H1 (cell line): ENCODE measurements around the gene SLC35A2. TPM values are rescaled to one million over a fixed set of nuclear protein-coding genes. Genes with fewer than 3 reads are reported as not detected.
A peak's percentile ranks its signal among the peaks of the same experiment; 100 is the strongest.

ENCODE experiments used
- CTCF ChIA-PET: fragments of 300-600 bp; sonication (Branson Sonifier 250); formaldehyde crosslinking; loops from one replicate; lab custom pipeline; 2021; ENCODE audit not compliant: partially characterized antibody; lab: Charles Lee
- POLR2A ChIA-PET: fragments of 300-600 bp; sonication (Branson Sonifier 250); formaldehyde crosslinking; loops from one replicate; lab custom pipeline; 2021; ENCODE audit warnings: inconsistent platforms; ENCODE audit not compliant: partially characterized antibody; lab: Charles Lee
- DNase-seq, 2 experiments: peaks; one replicate each; pipeline versions ENCODE4 v3.0.0 to v3.0.0-alpha.2; 2010 to 2022; ENCODE audit warnings: low spot score in 2 of 2, low read depth in 1 of 2, mixed read lengths in 1 of 2
- FAIRE-seq: peaks from 2 replicates; lab custom pipeline; 2011; peaks lifted over from hg19 to GRCh38; lab: Jason Lieb, UNC
- H2AFZ ChIP-seq: 2 replicates; pipeline ENCODE4 v1.8.1; 2012; ENCODE audit warnings: low read length, inconsistent platforms
- H2AK5ac ChIP-seq: 2 replicates; pipeline ENCODE4 v1.6.1; 2013; ENCODE audit warnings: low read depth, low read length
- H2BK120ac ChIP-seq: replicated peaks from 2 replicates; pipeline ENCODE3; 2013; ENCODE audit warnings: low read depth, low read length, inconsistent platforms
- H2BK12ac ChIP-seq: 2 replicates; pipeline ENCODE4 v1.6.1; 2013; ENCODE audit warnings: low read depth, low read length
- H2BK15ac ChIP-seq: 2 replicates; pipeline ENCODE4 v1.6.1; 2013; ENCODE audit warnings: low read length
- H2BK20ac ChIP-seq: 2 replicates; pipeline ENCODE4 v1.6.1; 2013; ENCODE audit warnings: low read length
- H2BK5ac ChIP-seq: 2 replicates; pipeline ENCODE4 v1.6.1; 2013; ENCODE audit warnings: low read depth, low read length
- H3K14ac ChIP-seq: 2 replicates; pipeline ENCODE4 v1.6.1; 2013; ENCODE audit warnings: inconsistent platforms; ENCODE audit not compliant: insufficient read length
- H3K18ac ChIP-seq: 2 replicates; pipeline ENCODE4 v1.6.1; 2013; ENCODE audit warnings: low read length; ENCODE audit errors: extremely low read depth
- H3K23ac ChIP-seq: 2 replicates; pipeline ENCODE4 v1.6.1; 2013; ENCODE audit warnings: inconsistent platforms; ENCODE audit not compliant: insufficient read length
- H3K23me2 ChIP-seq: 2 replicates; pipeline ENCODE4 v1.6.1; 2013; ENCODE audit warnings: low read depth, low read length
- H3K27ac ChIP-seq: 2 replicates; pipeline ENCODE4 v1.6.1; 2011; ENCODE audit warnings: low read depth, low read length, inconsistent platforms
- H3K27me3 ChIP-seq, 4 experiments: replicated peaks in 1 of 4; 1 replicate in 1 of 4; 2 replicates in 3 of 4; pipeline versions ENCODE4 v1.6.1 to v1.8.1; 2011 to 2013; ENCODE audit warnings: low read length in 3 of 4, mild to moderate bottlenecking in 3 of 4, inconsistent platforms in 2 of 4, mixed read lengths in 2 of 4, moderate library complexity in 1 of 4; ENCODE audit not compliant: control insufficient read depth in 3 of 4, insufficient read depth in 3 of 4; ENCODE audit errors: extremely low read depth in 1 of 4
- H3K36me3 ChIP-seq, 4 experiments: 2 replicates each; pipeline versions ENCODE4 v1.6.1 to v1.8.1; 2011 to 2013; ENCODE audit warnings: mild to moderate bottlenecking in 4 of 4, low read length in 3 of 4, moderate library complexity in 2 of 4, control low read depth in 1 of 4, inconsistent platforms in 1 of 4; ENCODE audit not compliant: insufficient read depth in 4 of 4, control insufficient read depth in 2 of 4
- H3K4ac ChIP-seq: replicated peaks from 2 replicates; pipeline ENCODE3; 2013; ENCODE audit warnings: low read length, low read depth, mixed read lengths, inconsistent platforms; ENCODE audit not compliant: insufficient read length
- H3K4me1 ChIP-seq, 4 experiments: replicated peaks in 1 of 4; 1 replicate in 1 of 4; 2 replicates in 3 of 4; pipeline versions ENCODE4 v1.6.1 to v1.8.1; 2011 to 2013; ENCODE audit warnings: low read length in 3 of 4, inconsistent platforms in 2 of 4, mixed read lengths in 1 of 4; ENCODE audit not compliant: insufficient read depth in 4 of 4, control insufficient read depth in 3 of 4
- H3K4me2 ChIP-seq, 2 experiments: 2 replicates each; pipeline versions ENCODE4 v1.6.1 to v1.8.1; 2011 to 2013; ENCODE audit warnings: low read depth in 2 of 2, low read length in 2 of 2, control low read depth in 1 of 2, inconsistent platforms in 1 of 2, mild to moderate bottlenecking in 1 of 2; ENCODE audit not compliant: insufficient read depth in 1 of 2
- H3K4me3 ChIP-seq, 4 experiments: fragments of 200-600, 300-600 bp in 1 of 4; sonication (generic), shearing (Covaris generic), sonication (Bioruptor Twin) in 1 of 4; 2 replicates each; pipeline versions ENCODE4 v1.5.1 to v1.8.1; 2011 to 2016; ENCODE audit warnings: low read length in 4 of 4, low read depth in 3 of 4, control low read depth in 2 of 4, inconsistent platforms in 2 of 4, mild to moderate bottlenecking in 2 of 4, mixed read lengths in 1 of 4, moderate library complexity in 1 of 4; ENCODE audit not compliant: insufficient read depth in 2 of 4; ENCODE audit errors: extremely low read depth in 1 of 4
- H3K56ac ChIP-seq: replicated peaks from 2 replicates; pipeline ENCODE3; 2013; ENCODE audit warnings: low read depth, mild to moderate bottlenecking, mixed read lengths, low read length, inconsistent platforms; ENCODE audit not compliant: insufficient read length
- H3K79me1 ChIP-seq: 2 replicates; pipeline ENCODE4 v1.6.1; 2013; ENCODE audit warnings: low read depth, low read length, control low read depth
- H3K79me2 ChIP-seq, 2 experiments: 2 replicates each; pipeline versions ENCODE4 v1.6.1 to v1.8.1; 2012 to 2013; ENCODE audit warnings: low read length in 2 of 2, mild to moderate bottlenecking in 2 of 2, inconsistent platforms in 1 of 2; ENCODE audit not compliant: insufficient read depth in 2 of 2, control insufficient read depth in 1 of 2
- H3K9ac ChIP-seq, 4 experiments: replicated peaks in 1 of 4; 1 replicate in 1 of 4; 2 replicates in 3 of 4; pipeline versions ENCODE4 v1.6.1 to v1.8.1; 2011 to 2013; ENCODE audit warnings: low read depth in 3 of 4, low read length in 3 of 4, control low read depth in 2 of 4, mild to moderate bottlenecking in 2 of 4, moderate library complexity in 2 of 4, inconsistent platforms in 1 of 4; ENCODE audit errors: extremely low read depth in 1 of 4
- H3K9me3 ChIP-seq, 2 experiments: 2 replicates each; pipeline versions ENCODE4 v1.6.1 to v1.8.1; 2012 to 2013; ENCODE audit warnings: mild to moderate bottlenecking in 2 of 2, moderate library complexity in 2 of 2, control low read depth in 1 of 2, inconsistent platforms in 1 of 2, low read depth in 1 of 2, low read length in 1 of 2, mixed read lengths in 1 of 2; ENCODE audit not compliant: insufficient read depth in 2 of 2
- H4K20me1 ChIP-seq, 2 experiments: replicated peaks in 1 of 2; 2 replicates each; pipeline versions ENCODE3 to v1.8.1; 2011 to 2013; ENCODE audit warnings: inconsistent platforms in 2 of 2, low read length in 2 of 2, mild to moderate bottlenecking in 1 of 2; ENCODE audit not compliant: insufficient read depth in 2 of 2, control insufficient read depth in 1 of 2
- H4K5ac ChIP-seq: 2 replicates; pipeline ENCODE4 v1.6.1; 2013; ENCODE audit warnings: low read length, low read depth, mixed read lengths, inconsistent platforms; ENCODE audit not compliant: insufficient read length
- H4K8ac ChIP-seq: 2 replicates; pipeline ENCODE4 v1.8.0; 2013; ENCODE audit warnings: mild to moderate bottlenecking, moderate library complexity, low read length, inconsistent platforms; ENCODE audit not compliant: insufficient read depth; ENCODE audit errors: extremely low read depth
- H4K91ac ChIP-seq: replicated peaks from 2 replicates; pipeline ENCODE3; 2013; ENCODE audit warnings: low read length, mixed read lengths, inconsistent platforms; ENCODE audit not compliant: insufficient read length
- ASH2L ChIP-seq: fragments of 200-600, 300-600 bp; sonication (generic); IDR thresholded peaks from one replicate; pipeline ENCODE4 v1.7.1; 2017; ENCODE audit warnings: low read length
- BACH1 ChIP-seq: IDR thresholded peaks from 2 replicates; pipeline ENCODE4 v1.6.1; 2012; ENCODE audit warnings: low read length, improper control_type of control experiment
- CHD1 ChIP-seq: IDR thresholded peaks from 2 replicates; pipeline ENCODE4 v1.6.1; 2012; ENCODE audit warnings: low read depth, low read length, improper control_type of control experiment
- E2F6 ChIP-seq: IDR thresholded peaks from 2 replicates; pipeline ENCODE4 v1.6.1; 2012; ENCODE audit warnings: inconsistent platforms
- FOSL1 ChIP-seq: IDR thresholded peaks from 2 replicates; pipeline ENCODE4 v1.6.1; 2011; ENCODE audit warnings: mild to moderate bottlenecking, low read depth, low read length, moderate library complexity; ENCODE audit not compliant: insufficient read depth
- GABPA ChIP-seq: IDR thresholded peaks from 2 replicates; pipeline ENCODE4 v1.6.1; 2011; ENCODE audit warnings: mild to moderate bottlenecking, low read length, moderate library complexity, borderline replicate concordance; ENCODE audit not compliant: insufficient read depth
- HDAC2 ChIP-seq, 2 experiments: fragments of 300-600 bp in 1 of 2; sonication (generic) in 1 of 2; IDR thresholded peaks; 2 replicates each; pipeline ENCODE4 v1.6.1; 2011 to 2012; ENCODE audit warnings: low read depth in 2 of 2, low read length in 2 of 2, mild to moderate bottlenecking in 2 of 2, moderate library complexity in 2 of 2, borderline replicate concordance in 1 of 2, inconsistent platforms in 1 of 2
- KDM1A ChIP-seq: fragments of 200-600, 300-600 bp; sonication (generic); IDR thresholded peaks from 2 replicates; pipeline ENCODE4 v1.7.1; 2016; ENCODE audit warnings: mild to moderate bottlenecking, low read length, borderline replicate concordance
- NANOG ChIP-seq: IDR thresholded peaks from 2 replicates; pipeline ENCODE4 v1.6.1; 2011; ENCODE audit warnings: low read length, low read depth, mild to moderate bottlenecking, inconsistent platforms; ENCODE audit not compliant: insufficient read depth, poor library complexity, severe bottlenecking
- SAP30 ChIP-seq: fragments of 300-600 bp; sonication (generic); IDR thresholded peaks from 2 replicates; pipeline ENCODE4 v1.7.1; 2012; ENCODE audit warnings: low read length, moderate library complexity, mild to moderate bottlenecking, inconsistent platforms; ENCODE audit not compliant: insufficient read depth, insufficient replicate concordance
- SIX5 ChIP-seq: IDR thresholded peaks from 2 replicates; pipeline ENCODE4 v1.6.1; 2011; ENCODE audit warnings: mild to moderate bottlenecking, low read depth, low read length
- TAF1 ChIP-seq: IDR thresholded peaks from 2 replicates; pipeline ENCODE4 v1.6.1; 2011; ENCODE audit warnings: mild to moderate bottlenecking, low read depth, low read length
- WGBS, 2 experiments: shearing (Covaris generic) in 1 of 2; methylation state at CpG; one replicate each; pipeline versions ENCODE4 v1.1.6 to v1.1.7; 2013 to 2015; ENCODE audit warnings: low lambda C conversion rate in 2 of 2, mixed read lengths in 2 of 2, inconsistent platforms in 1 of 2, low coverage in 1 of 2, missing lambda C conversion rate in 1 of 2; ENCODE audit not compliant: insufficient replicate concordance in 2 of 2, insufficient coverage in 1 of 2, insufficient read length in 1 of 2; ENCODE audit errors: extremely low coverage in 1 of 2, missing lambda C conversion rate in 1 of 2; 5-methylcytosine and 5-hydroxymethylcytosine counted together
- polyA plus RNA-seq, 7 experiments: library from polyadenylated mRNA; depleted of rRNA in 3 of 7; stranded (reverse) in 5 of 7; unstranded in 2 of 7; fragments of >200 nt in 5 of 7; fragments of 200-250 nt in 2 of 7; gene quantifications; 1 replicate in 5 of 7; 2 replicates in 1 of 7; 4 replicates in 1 of 7; pipeline versions ENCODE4 v1.2.1 to v1.2.3, GENCODE V29; 2011 to 2013; ENCODE audit warnings: missing spikeins in 2 of 7, mixed read lengths in 2 of 7
- total RNA-seq: library from RNA; stranded (reverse); fragmentation: NEBNext Ultra II Directional; extraction: Animal tissue kit (Norgen Biotek cat#: 25700); gene quantifications from 2 replicates; pipeline ENCODE4 v1.2.1, GENCODE V29; 2021

Gene SLC35A2
- total and polyA plus RNA-seq, 2 of the 8 experiments (the other 6 are each of a cell fraction or from before 2014, with no cell fraction given): 21.4 to 48.3 TPM

- no peaks in the 10 kb centered on the region; the same call in 1 of the 2 replicates for H3K79me1 ChIP-seq
- 98% methylated on average over 8 of the region's 8 CpGs; no CpG with 5 or more reads in 1 of the 2 experiments for WGBS, 2 experiments
- no peak overlapping the region for H2BK12ac ChIP-seq
- H2BK15ac ChIP-seq: no peak overlapping the region
- DNase-seq (no peak), FAIRE-seq (no peak)
- no peaks in the 10 kb centered on the region for H3K27me3 ChIP-seq
- no peak overlapping the region for H2BK5ac ChIP-seq
- H4K20me1 ChIP-seq: peaks cover 7 to 8% of the 10 kb centered on the region in 2 experiments
- no peak overlapping the region for H3K18ac ChIP-seq
- no peak overlapping the region for H3K4ac ChIP-seq
- H3K79me2 ChIP-seq: peaks cover 0 to 24% of the 10 kb centered on the region in 2 experiments; a peak in 2 of 4 replicates
- H3K4me1 ChIP-seq: peaks cover 0 to 3% (median 2%) of the 10 kb centered on the region in 4 experiments; a peak in 3 of 7 replicates
- H3K56ac ChIP-seq: no peak overlapping the region
- H3K9ac ChIP-seq: no peak overlapping the region
- H2AK5ac ChIP-seq: no peak overlapping the region
- H3K9me3 ChIP-seq: no peaks in the 10 kb centered on the region
- peak overlapping the region in 1 of 2 experiments; percentile 94; a peak in 1 of 4 replicates for H3K4me2 ChIP-seq
- peaks cover 5% of the 10 kb centered on the region for H3K23me2 ChIP-seq
- no peak overlapping the region for H4K8ac ChIP-seq
- H2AFZ ChIP-seq: no peak overlapping the region
- H3K27ac ChIP-seq: no peak overlapping the region
- ChIA-PET POLR2A (interaction anchor here (1.0 to 4.7 kb wide), 5 partner anchors 10 to 37 kb away, joined by 3 to 49 read pairs (median 9); partner anchors contain the start of gene SLC35A2), CTCF (interaction anchor here (0.7 to 1.4 kb wide), 2 partner anchors 57 to 93 kb away, joined by 3 read pairs; no protein-coding TSS in a partner anchor)
- H3K14ac ChIP-seq: no peak overlapping the region
- H2BK20ac ChIP-seq: no peak overlapping the region
- no peak overlapping the region for H4K91ac ChIP-seq
- no peak overlapping the region for H4K5ac ChIP-seq
- no peak overlapping the region for H3K23ac ChIP-seq
- no peak overlapping the region for H3K4me3 ChIP-seq
- peaks cover 6 to 22% (median 16%) of the 10 kb centered on the region in 4 experiments; a peak in 6 of 8 replicates for H3K36me3 ChIP-seq
- no peak overlapping the region for H2BK120ac ChIP-seq
- TF ChIP-seq ASH2L (no peak), GABPA (no peak), BACH1 (no peak), E2F6 (no peak), CHD1 (no peak), SAP30 (no peak), NANOG (no peak), HDAC2 (IDR thresholded peaks at IDR 0.05; ENCODE audit: borderline replicate concordance in 1 of 2, low read depth in 2 of 2, low read length in 2 of 2) (no peak), TAF1 (no peak), SIX5 (no peak), KDM1A (no peak), FOSL1 (no peak)
Observed at GRCh38 chrX:48899078-48899410, 12.4 kb downstream of the SLC35A2 start.
